HG03139 (cell line): ENCODE measurements around the gene OFD1.
A peak's percentile ranks its signal among the peaks of the same experiment; 100 is the strongest.

Experiments used
- ATAC-seq: cut with Tn5 transposase; IDR thresholded peaks from one replicate; pipeline ENCODE4 v1.9.1; 2021; ENCODE audit not compliant: unreplicated experiment

The OFD1 gene

DNA sequence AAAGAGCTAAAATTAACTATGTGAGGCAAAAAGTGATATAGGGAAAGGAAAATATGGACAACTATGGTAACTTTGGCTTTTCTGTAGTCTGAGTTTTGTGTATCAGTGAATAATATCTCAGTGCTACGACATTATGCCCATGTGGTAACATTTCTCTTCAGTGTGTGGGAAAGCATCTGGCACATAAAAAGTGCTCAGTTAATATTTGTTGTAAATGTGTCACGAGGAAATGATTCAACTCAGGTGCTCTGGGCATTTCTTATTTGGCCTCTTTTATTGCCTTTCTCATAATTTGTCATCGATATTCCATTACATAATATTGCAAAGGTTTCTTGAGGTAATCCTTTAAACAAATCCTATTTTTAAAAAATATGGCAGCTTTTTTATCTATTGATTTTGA is 17.6 kb downstream of the OFD1 start:
- no peak for ATAC-seq

GRCh38 chrX:13752646-13753045 is 18.1 kb downstream of the OFD1 start:
- ATAC-seq = no peak

DNA sequence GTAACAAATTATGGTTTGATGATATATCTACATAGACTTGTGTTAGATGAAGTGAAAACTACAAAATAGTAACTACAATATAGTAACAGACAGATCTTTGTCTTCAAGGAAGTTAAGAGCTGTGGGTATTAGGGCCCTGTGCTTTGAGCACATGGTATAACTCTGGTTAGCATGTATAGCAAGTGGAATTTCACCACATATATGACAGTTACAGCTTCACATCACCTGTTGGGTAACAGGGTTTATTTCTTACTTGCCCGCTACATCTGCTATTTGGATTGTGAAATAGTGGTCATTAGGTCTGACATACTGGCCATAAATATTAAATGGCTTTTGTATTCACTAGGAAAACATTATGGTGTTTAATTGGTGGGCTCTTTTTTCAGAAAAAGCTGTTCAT is 20.2 kb downstream of the OFD1 start:
- no peak for ATAC-seq

GRCh38 chrX:13755254-13755653 is 20.7 kb downstream of the OFD1 start:
- ATAC-seq = no peak

GRCh38 chrX:13756381-13756780 is 21.8 kb downstream of the OFD1 start:
- ATAC-seq = no peak

- peak; percentile 51 for ATAC-seq
Measured at GRCh38 chrX:13759152-13759718, 24.7 kb downstream of the OFD1 start.

DNA sequence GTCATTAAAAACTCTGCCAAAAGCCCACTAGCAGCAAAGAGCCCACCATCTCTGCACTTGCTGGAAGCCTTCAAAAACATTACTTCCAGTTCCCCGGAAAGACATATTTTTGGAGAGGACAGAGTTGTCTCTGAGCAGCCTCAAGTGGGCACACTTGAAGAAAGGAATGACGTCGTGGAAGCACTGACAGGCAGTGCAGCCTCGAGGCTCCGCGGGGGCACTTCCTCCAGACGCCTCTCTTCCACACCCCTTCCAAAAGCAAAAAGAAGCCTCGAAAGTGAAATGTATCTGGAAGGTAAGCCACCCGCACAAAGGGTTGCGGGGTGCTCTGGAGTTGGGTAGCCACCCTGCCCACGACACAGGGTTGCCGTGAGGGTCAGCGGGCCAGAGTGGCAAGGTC is 25.9 kb downstream of the OFD1 start:
- ATAC-seq = no peak

DNA sequence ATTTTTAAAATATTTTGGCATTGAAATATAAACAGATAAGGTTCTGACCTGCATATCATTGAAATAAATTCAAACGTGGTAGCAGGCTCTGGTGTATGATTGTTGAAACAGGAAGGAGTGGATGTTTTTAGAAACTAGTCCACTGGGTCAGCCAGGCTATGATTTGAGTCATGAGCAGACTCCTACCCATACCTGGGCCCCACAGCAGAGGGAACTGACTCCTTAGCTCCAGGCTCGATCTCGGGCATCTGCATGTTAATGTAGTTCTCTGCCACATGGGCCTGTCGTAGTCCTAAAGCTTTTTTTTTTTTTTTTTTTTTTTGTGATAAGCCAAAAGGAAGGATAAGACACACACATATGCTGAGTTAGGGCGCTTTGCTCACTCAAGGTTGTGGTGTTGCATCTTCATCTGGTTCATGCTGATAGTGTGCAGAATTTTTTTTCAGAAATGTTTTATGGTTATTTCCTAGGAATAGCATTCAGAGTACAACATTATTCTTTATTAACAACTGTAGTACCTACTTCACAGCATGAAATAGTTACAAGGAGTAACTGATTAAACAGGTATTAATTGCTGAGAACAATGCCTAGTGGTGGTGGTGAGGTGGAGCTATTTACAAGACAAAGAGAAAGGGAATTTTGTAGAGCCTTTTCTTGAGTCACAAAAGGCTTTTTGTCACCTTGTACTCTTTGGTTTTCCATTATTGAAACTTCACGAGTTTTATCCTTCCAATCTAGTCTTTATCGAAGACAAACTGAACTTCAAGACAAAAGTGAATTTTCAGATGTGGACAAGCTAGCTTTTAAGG is 27.3 kb downstream of the OFD1 start:
- ATAC-seq = peak; percentile 73

GRCh38 chrX:13763489-13763888 is 28.9 kb downstream of the OFD1 start:
- ATAC-seq = no peak

- ATAC-seq = no peak
Measured at GRCh38 chrX:13764281-13764680, 29.7 kb downstream of the OFD1 start.

DNA sequence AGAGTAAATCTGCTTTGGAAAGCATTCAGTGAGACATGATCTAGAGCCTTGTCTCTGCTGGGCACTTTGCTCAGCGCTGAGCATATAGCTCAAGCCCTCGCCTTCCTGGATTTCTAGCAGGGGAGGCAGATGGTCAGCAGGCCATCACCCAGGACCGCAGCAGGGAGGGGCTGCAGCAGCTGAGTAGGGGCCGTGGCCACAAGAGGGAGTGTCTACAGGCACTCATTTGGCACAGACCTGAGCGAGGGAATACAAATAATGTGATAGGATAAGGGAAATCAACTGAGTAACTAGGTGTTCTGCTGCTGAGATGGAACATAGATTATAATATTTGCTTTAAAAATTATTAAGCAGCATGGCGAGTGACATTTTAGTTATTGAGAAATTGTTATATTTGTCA is 30.2 kb downstream of the OFD1 start:
- ATAC-seq = no peak

DNA sequence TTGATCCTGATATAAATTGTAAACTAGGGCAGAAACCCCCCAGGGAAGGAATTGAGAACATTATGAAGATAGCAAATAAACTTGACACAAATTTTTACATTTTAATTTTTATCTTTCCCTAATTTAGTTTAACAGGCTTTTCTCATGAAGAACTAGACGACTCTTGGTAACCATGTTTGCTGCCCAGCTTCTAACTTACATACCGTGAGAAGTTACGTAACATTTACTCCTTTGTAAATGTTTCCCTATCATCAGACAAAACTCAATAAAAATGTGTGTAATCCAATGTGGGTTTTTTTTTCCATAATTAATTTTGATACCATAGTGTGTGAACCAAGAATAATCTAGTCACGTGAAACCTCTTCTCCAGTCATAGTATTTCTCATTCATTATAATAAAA is 34.4 kb downstream of the OFD1 start:
- no peak for ATAC-seq

GRCh38 chrX:13770013-13770535 is 35.5 kb downstream of the OFD1 start:
- ATAC-seq = no peak

GRCh38 chrX:13774696-13775095 is 40.1 kb downstream of the OFD1 start:
- no peak for ATAC-seq

DNA sequence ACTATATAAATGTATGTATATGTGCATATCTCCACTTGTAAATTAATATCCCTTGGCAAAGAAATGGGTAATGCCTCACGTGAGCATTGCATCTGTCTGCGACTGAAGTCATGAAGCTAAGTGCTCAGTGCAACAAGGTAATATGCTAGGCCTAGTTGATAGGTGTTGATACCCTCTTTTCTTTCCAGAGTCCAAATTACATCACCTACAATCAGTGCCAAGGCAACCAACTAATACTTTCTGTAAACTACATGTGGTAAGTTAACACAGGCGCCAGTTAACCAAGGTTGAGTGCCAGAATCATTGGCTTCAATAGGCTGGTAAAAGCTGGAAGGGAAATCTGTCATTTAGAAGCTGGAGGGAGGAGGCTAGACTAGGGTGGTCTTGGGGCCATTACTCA is 41.3 kb downstream of the OFD1 start:
- no peak for ATAC-seq

DNA sequence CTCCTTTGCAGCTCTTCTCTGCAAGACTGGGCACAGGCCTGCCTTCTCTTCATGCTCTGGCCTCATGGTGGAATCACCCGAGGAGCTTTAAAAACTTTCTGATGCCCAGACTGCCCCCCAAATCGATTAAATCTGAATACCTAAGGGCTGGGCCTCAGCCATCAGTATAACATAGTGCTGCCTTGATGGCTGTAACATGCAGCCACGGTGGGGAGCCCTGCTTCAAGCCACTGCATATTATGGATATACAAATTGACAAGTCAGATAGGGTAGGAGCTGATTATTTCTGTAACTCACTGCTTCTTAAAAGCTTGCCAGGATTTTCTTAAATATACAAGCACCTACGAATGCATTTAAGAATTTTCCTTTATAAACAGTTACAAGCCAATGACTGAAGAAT is 41.8 kb downstream of the OFD1 start:
- no peak for ATAC-seq

DNA sequence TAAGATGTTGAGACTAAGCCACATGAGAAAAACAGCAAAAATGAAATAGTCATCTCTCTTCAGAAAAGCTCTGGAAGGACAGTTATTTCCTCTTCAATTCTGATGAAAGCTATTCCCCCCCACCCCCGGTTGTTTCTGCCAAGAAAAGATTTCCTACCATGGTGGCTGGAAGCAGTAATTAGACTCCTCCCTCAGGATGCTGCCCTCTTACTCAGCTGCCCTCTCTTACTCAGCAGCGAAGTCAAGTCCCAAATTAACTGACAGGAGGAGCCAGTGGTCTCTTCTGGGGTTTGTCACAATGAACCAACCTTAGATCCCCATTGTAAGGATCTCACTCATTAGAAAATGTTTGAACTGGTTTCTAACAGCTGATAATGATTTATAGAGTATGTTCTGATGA is 44.4 kb downstream of the OFD1 start:
- no peak for ATAC-seq

DNA sequence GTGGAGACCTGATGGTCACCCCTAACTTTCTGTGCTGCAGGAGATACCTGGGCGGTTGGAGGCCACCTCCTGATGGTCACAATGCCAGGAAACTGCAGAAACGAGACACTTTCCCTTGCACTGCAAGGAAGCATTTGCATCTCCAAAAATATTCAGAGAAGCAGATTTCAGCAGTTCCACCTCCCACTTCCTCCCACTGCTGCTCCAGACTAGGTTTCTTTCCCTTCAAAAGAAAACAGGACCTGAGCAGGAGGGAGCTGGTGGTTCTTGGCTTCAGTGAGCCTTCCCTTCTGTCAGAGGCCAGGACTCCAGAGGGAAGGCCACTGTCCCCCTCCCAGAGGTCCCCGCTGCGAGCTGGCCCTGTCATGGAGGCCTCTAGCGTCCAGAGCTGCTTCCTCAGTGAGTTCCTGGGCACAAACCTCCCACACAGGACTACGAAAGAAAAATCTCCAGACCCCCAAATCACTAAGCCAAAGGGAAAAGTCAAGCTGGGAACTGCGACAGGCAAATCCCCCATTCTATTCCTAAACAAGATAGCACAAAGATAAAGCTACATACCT is 46.4 kb downstream of the OFD1 start:
- ATAC-seq = no peak

GRCh38 chrX:13786048-13786447 is 51.5 kb downstream of the OFD1 start:
- no peak for ATAC-seq

DNA sequence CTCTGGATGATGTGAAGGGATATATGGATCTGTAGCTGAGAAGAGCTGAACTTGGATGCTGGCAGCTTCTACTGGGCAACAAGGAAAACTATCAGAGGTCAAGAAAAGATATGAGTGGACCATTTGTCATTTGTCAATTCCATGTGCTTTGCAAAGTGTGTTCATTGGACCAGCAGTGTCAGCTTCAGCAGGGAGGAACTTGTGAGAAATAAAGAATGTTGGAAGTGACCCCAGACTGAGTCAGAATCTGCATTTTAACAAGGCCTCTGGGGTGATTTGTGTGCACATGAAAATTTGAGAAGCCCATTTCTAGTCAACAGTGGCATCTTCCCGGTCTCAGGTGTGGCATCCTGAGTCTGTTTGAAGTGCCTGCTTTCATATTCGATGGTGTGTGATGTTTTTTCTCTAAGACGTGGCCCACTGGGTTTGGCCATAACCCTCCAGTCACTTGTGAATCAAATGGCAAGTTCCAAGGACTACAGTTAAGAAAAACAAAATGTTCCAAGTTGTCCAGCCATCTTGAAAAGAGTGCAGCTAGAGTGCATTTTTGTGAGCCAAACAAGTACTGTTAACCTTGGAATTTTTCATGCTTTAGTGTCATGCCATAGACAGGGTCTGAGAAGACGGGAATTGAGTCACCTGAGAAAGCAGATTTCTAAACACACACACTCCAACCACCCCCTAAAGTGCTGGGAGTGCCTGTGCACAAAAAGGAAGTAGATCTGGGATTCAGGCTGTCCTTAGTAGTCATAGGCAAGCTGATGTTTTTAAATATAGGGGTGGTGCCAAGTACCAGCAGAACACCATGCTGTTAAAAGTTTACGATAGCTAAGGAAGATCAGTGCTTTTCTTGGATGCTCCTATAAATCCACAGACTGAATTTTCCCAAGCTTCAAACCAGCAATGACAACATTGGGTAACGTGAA is 55.9 kb downstream of the OFD1 start:
- ATAC-seq = no peak

GRCh38 chrX:13791145-13791544 is 56.6 kb downstream of the OFD1 start:
- no peak for ATAC-seq
